ENCODE measurements around the gene BHMT2. TPM values are rescaled to one million over a fixed set of nuclear protein-coding genes. Genes with fewer than 3 reads are reported as not detected.

BHMT2 gene
- total RNA-seq, 2 experiments from 2014 or later: not detected

DNA sequence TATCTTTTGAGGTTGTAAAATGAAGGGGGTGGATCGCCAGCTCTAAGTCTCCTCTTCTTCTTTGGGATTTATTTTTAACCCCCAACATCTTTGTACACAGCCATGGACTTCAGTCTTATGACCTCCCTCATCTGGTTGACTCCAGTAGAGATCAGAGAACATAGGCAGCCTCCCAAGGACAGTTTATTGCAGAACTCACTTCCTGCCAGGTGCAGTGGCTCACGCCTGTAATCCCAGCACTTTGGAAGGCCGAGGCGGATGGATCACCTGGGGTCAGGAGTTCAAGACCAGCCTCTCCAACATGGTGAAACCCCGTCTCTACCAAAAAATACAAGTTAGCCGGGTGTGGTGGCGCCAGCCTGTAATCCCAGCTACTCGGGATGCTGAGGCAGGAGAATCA lies 39.2 kb downstream of the BHMT2 start:
- CTCF ChIA-PET: interaction anchor here (0.6 to 5.5 kb wide), 5 partner anchors 10 to 1194 kb away, joined by 3 to 73 read pairs (median 3); no protein-coding TSS in a partner anchor
- H3K27ac Mint-ChIP-seq: no peak overlapping the region
- intact Hi-C loops (cut with micrococcal nuclease): no loop called here

DNA sequence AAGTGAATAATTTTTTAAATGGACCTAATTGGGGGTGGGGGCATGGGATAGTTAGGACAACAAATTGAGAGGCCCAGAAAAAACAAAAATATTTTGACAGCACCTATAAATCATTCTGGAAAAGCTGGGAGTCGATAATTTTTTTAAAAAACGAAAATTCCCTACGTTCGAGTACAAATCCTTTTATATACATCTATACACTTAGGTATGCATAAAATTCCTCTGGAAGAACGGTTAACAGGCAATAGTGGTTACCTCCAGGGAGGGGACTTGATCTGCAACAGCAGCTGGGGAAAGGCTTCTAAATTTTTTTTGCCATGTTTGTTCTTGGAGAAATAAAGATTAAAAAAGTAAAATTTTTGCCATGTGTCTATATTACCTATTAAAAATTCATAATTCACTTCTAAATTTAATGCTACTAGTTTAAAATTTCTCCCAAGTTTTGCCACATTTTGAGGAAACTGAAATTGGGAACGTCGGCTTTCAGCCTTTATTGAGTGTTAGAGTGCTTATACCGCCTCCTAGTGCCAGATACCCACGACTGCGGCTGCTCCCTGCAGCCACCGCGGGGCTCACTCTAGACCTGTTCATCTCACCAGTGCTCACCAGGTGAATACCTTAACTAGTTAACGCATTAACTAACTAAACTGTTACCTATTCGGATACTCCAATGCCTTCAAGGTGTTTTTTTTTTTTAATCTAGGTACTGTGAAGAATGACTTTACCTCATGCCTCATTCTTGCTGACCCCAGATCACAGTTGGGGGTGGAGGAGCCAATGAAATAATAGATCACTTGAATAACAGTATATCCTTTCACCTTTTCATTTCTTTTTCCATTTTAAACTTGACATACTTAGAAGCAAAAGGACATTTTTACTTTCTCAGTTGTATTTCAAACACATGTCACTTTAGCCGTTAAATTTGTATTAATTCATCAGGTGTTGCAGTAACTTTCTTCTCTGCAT lies 40.2 kb downstream of the BHMT2 start:
- Mint-ChIP-seq H3K36me3 (ENCODE audit: low read depth) (no peaks in the 10 kb centered on the region), H3K9me3 (no peaks in the 10 kb centered on the region), H3K4me3 (no peak overlapping the region), H3K4me1 (ENCODE audit: low read depth) (peaks cover 4% of the 10 kb centered on the region), H3K27ac (no peak overlapping the region), H3K27me3 (ENCODE audit: low read depth) (peaks cover 46% of the 10 kb centered on the region)
- intact Hi-C loops (cut with micrococcal nuclease): loop anchor here (1.0 to 5.0 kb wide), 4 partner anchors 23 to 223 kb away; no protein-coding TSS in a partner anchor
- CTCF ChIA-PET: interaction anchor here (1.1 to 5.5 kb wide), 2 partner anchors 9 to 86 kb away, joined by 3 to 73 read pairs; no protein-coding TSS in a partner anchor
- peak; percentile 63 for DNase-seq

More for the DNA sequence above, 39.2 kb downstream of the BHMT2 start:
- Mint-ChIP-seq H3K27me3 (ENCODE audit: low read depth) (peaks cover 46% of the 10 kb centered on the region), H3K4me1 (ENCODE audit: low read depth) (peaks cover 4% of the 10 kb centered on the region), H3K4me3 (no peak overlapping the region), H3K9me3 (no peaks in the 10 kb centered on the region), H3K36me3 (ENCODE audit: low read depth) (no peaks in the 10 kb centered on the region)
- no peak for DNase-seq

DNA sequence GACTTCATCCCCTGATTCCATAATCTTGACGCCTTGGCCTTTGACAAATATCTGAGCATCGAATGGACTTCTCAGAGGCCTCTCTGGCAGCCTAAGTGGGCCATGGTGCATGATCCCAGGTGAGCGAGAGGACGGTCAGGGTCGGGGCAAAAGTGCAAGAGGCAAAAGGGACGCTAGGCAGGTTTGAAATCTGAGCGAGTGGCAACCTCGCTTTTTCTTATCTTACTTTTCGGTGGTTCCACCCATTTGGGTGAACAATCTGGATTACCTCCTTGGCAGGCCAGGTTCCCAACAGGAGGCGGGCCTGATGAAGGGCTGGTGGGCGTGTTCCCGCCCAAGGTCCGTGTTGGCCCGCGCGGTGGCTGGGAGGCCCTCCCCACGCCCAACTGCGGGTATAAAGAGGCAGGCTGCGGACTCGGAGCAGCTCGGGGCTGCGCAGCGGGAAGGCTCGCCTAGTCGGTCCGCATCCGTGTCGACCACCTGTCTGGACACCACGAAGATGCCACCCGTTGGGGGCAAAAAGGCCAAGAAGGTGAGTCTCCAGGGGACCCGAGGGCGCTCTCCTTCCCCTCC lies 41.9 kb downstream of the BHMT2 start, which contains the start of gene BHMT:
Gene BHMT (plus strand): TSS at position 423 of the 573 bp plus-strand sequence. CDS start 77 bp downstream, at position 500.
- H3K4me3 Mint-ChIP-seq: no peak within 1 kb of the TSS
- no peaks in the 10 kb centered on the region for H3K9me3 Mint-ChIP-seq
- H3K27ac Mint-ChIP-seq: no peak within 1 kb of the TSS
- intact Hi-C loops (cut with micrococcal nuclease): loop anchor here (2.0 to 5.0 kb wide), 2 partner anchors 21 to 224 kb away; no protein-coding TSS in a partner anchor
- no peak for DNase-seq
- CTCF ChIA-PET: no interaction called here
- H3K27me3 Mint-ChIP-seq (ENCODE audit: low read depth): peaks cover 44% of the 10 kb centered on the region
- H3K4me1 Mint-ChIP-seq (ENCODE audit: low read depth): peaks cover 4% of the 10 kb centered on the region
- H3K36me3 Mint-ChIP-seq (ENCODE audit: low read depth): no peaks in the 10 kb centered on the region

DNA sequence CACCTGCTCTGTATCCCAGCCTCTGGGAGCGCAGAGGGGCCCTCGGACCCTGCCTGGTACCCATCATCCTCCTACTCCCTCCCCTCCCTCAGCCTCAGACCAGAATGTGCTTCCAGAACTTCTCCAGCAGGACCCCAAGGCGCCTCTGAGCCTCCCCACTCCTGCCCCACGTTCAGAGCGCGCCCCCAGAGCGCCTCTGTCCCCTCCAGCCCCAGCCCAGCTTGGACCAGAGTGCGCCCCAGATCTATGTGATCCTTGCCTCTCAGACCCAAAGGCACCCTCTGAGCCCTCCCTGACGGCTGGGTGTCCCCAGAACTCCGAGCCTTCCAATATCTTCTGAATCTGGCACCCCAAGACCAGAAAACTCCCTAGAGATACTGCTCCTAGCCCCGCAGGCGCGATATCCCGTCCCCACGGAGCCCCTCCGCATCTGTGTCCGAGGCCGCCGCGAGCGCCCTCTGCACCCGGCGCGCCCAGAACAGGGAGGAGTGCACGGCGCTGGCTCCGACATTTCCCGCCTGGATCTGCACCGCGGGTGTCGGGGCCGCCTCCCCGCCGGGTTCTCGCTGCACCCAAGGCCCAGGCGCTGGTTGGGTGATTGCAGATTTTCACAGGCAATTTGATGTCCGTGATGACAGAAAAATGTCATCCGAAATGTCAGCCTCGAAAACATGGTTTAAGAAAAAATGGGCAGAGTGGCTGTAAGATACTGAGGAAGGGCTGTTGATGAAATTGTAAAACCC lies 42.6 kb downstream of the BHMT2 start:
- H3K27me3 Mint-ChIP-seq (ENCODE audit: low read depth): peaks cover 41% of the 10 kb centered on the region
- CTCF ChIA-PET: interaction anchor here (0.5 kb wide), 1 partner anchor 776 kb away, joined by 4 read pairs; no protein-coding TSS in a partner anchor

DNA sequence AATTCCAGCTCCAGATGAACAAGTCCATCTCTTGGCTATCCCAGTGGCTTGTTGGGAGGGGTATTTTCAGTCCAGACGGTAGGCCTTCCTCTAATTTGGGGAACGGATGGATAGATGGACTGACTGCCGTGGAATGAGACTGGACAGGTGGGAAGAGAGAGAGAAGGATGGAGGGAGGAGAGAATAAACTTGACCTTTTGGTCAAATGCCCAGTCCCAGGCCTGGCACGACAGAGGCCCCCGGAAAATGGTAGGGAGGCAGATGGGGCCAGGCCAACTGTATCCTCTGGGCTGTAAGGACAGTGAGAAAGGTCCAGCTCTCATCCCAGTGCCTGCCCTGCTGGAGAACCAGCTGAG lies 43.1 kb downstream of the BHMT2 start:
- no peaks in the 10 kb centered on the region for H3K9me3 Mint-ChIP-seq
- DNase-seq: no peak
- H3K27ac Mint-ChIP-seq: no peak overlapping the region
- peaks cover 38% of the 10 kb centered on the region for H3K27me3 Mint-ChIP-seq (ENCODE audit: low read depth)
- CTCF ChIA-PET: interaction anchor here (0.5 to 1.4 kb wide), 3 partner anchors 20 to 777 kb away, joined by 3 to 5 read pairs (median 4); no protein-coding TSS in a partner anchor
- no peak overlapping the region for H3K4me3 Mint-ChIP-seq
- H3K4me1 Mint-ChIP-seq (ENCODE audit: low read depth): peaks cover 4% of the 10 kb centered on the region
- intact Hi-C loops (cut with micrococcal nuclease): loop anchor here (5.0 kb wide), 1 partner anchor 225 kb away; no protein-coding TSS in a partner anchor
- no peaks in the 10 kb centered on the region for H3K36me3 Mint-ChIP-seq (ENCODE audit: low read depth)

More for the DNA sequence above, 42.6 kb downstream of the BHMT2 start:
- Mint-ChIP-seq H3K4me3 (no peak overlapping the region), H3K36me3 (ENCODE audit: low read depth) (no peaks in the 10 kb centered on the region), H3K27ac (no peak overlapping the region), H3K9me3 (no peaks in the 10 kb centered on the region), H3K4me1 (ENCODE audit: low read depth) (peaks cover 4% of the 10 kb centered on the region)
- no peak for DNase-seq
- intact Hi-C loops (cut with micrococcal nuclease): loop anchor here (2.0 to 5.0 kb wide), 2 partner anchors 21 to 225 kb away; no protein-coding TSS in a partner anchor

DNA sequence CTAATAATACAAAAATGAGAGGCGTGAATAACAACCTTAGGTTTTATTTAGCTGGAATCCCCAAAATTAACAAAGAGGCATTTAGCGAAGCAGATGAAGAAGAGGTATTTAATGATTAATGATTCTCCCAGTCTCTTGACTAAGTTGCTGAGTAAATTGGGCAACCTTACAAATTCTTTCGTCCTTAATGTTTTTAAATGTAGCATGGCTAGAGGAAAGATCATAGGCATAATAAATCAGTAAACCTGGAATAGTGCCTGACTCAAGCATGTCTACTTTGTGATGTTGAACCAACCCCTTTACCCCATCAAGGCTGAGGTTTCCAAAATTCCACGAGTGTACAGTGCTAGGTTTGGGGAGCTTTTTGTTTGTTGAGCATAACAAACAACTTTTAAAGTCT lies 49.9 kb downstream of the BHMT2 start:
- Mint-ChIP-seq H3K36me3 (ENCODE audit: low read depth) (no peaks in the 10 kb centered on the region), H3K4me1 (ENCODE audit: low read depth) (no peaks in the 10 kb centered on the region), H3K27me3 (ENCODE audit: low read depth) (peaks cover 9% of the 10 kb centered on the region), H3K4me3 (no peak overlapping the region), H3K9me3 (no peaks in the 10 kb centered on the region), H3K27ac (no peak overlapping the region)
- CTCF ChIA-PET: interaction anchor here (1.0 to 3.3 kb wide), 3 partner anchors 13 to 94 kb away, joined by 4 to 19 read pairs (median 4); no protein-coding TSS in a partner anchor
- intact Hi-C loops (cut with micrococcal nuclease): no loop called here
- no peak for DNase-seq

DNA sequence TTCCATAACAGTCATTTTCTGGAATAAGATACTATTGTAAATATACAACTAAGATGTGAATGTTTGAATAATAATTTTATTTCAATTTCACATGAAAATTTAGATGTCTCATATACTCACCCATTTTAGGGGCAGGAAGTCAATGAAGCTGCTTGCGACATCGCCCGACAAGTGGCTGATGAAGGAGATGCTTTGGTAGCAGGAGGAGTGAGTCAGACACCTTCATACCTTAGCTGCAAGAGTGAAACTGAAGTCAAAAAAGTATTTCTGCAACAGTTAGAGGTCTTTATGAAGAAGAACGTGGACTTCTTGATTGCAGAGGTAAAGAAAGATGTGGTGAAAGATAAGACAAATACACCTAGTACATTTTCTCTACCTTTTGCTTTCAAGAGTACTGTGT lies 50.7 kb downstream of the BHMT2 start:
- no peaks in the 10 kb centered on the region for H3K4me1 Mint-ChIP-seq (ENCODE audit: low read depth)
- H3K36me3 Mint-ChIP-seq (ENCODE audit: low read depth): no peaks in the 10 kb centered on the region
- DNase-seq: peak; percentile 30
- peaks cover 5% of the 10 kb centered on the region for H3K27me3 Mint-ChIP-seq (ENCODE audit: low read depth)
- intact Hi-C loops (cut with micrococcal nuclease): no loop called here
- CTCF ChIA-PET: interaction anchor here (0.7 to 1.2 kb wide), 2 partner anchors 93 to 1188 kb away, joined by 4 to 6 read pairs; no protein-coding TSS in a partner anchor
- no peak overlapping the region for H3K4me3 Mint-ChIP-seq
- no peaks in the 10 kb centered on the region for H3K9me3 Mint-ChIP-seq
- no peak overlapping the region for H3K27ac Mint-ChIP-seq

DNA sequence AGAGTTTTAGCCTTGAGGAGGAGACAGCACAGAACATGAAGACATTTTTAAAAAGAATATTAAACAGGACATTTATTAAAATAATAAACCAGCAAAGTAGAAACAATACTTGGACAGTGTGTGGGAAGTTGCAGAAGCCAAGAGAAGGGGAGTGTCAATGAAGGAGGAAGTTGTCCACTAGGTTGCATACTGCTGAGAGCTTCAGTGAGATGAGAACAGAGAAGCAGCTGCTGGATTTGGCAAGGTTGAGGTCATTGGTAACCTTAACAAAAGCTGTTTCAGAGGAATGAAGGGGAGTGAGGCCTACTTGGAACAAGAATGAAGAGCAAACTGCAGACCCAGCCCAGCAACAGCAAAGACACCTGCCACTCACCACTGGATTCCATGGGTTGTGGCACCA lies 53.4 kb downstream of the BHMT2 start:
- no peaks in the 10 kb centered on the region for H3K4me1 Mint-ChIP-seq (ENCODE audit: low read depth)
- H3K4me3 Mint-ChIP-seq: no peak overlapping the region
- DNase-seq: no peak
- no peaks in the 10 kb centered on the region for H3K36me3 Mint-ChIP-seq (ENCODE audit: low read depth)
- intact Hi-C loops (cut with micrococcal nuclease): no loop called here
- CTCF ChIA-PET: interaction anchor here (0.7 to 0.8 kb wide), 2 partner anchors 10 to 98 kb away, joined by 4 read pairs; no protein-coding TSS in a partner anchor
- peaks cover 3% of the 10 kb centered on the region for H3K27me3 Mint-ChIP-seq (ENCODE audit: low read depth)
- H3K9me3 Mint-ChIP-seq: no peaks in the 10 kb centered on the region
- H3K27ac Mint-ChIP-seq: no peak overlapping the region

DNA sequence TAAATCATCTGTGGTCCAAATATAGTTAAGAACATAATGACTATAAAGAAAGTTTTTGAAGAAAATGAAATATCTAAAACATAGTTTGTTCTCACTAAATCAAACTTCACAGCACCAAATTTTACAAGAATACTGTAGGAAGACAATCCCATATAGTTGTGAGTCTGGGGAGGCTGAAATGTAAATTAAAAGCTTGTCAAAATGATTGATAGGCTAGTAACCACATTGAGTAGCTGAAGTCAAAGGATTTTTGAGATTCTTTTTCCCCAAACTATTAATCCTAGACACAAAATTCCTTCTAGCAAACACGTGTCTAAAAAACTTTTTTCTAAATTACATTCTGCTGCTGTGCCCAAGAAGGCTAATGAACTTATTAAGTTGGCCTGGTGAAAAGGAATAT lies 55.0 kb downstream of the BHMT2 start:
- DNase-seq: no peak
- intact Hi-C loops (cut with micrococcal nuclease): no loop called here
- Mint-ChIP-seq H3K27me3 (ENCODE audit: low read depth) (peaks cover 3% of the 10 kb centered on the region), H3K36me3 (ENCODE audit: low read depth) (no peaks in the 10 kb centered on the region), H3K9me3 (no peaks in the 10 kb centered on the region), H3K4me1 (ENCODE audit: low read depth) (no peaks in the 10 kb centered on the region), H3K27ac (no peak overlapping the region), H3K4me3 (no peak overlapping the region)
- CTCF ChIA-PET: interaction anchor here (0.6 to 11.8 kb wide), 4 partner anchors 9 to 1689 kb away, joined by 3 to 312 read pairs (median 4); no protein-coding TSS in a partner anchor

DNA sequence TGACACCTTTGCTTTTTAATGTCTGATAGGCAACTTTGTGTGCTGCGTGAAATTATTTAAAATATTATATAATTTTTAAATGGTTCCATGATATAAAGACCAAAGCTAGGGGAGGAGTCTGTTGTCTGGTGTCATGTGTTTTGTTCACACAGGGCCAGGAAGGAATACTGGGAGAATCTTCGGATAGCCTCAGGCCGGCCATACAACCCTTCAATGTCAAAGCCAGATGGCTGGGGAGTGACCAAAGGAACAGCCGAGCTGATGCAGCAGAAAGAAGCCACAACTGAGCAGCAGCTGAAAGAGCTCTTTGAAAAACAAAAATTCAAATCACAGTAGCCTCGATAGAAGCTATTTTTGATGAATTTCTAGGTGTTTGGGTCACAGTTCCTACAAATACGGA lies 61.2 kb downstream of the BHMT2 start:
- intact Hi-C loops (cut with micrococcal nuclease): loop anchor here (5.0 kb wide), 2 partner anchors 243 to 808 kb away; no protein-coding TSS in a partner anchor

DNA sequence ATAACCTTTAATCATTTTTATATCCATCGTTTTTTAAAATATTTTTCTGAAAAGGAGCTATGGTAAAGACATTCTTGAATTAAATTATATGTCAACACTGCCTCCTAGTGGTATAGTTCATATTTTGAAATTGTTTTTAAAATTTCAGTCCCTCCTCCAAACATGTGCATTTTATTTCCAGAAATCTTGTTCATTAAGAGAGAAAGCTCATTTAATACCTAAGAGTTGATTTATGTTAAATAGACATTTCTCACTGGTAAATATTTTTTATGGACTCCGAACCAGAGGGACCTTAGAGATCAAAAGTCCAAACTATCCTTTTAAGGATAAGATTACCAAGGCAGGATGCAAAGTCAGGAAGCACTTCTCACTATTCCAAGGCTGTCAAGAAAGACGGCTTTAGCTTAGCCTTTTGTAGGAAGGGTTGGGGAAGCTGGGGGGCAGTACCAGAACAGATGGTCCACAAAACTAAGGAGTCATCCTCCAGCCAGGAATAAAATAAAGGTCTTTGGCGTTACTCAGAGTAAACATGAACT lies 63.6 kb downstream of the BHMT2 start:
- Mint-ChIP-seq H3K27ac (peak overlapping the region; percentile 42), H3K4me3 (peak overlapping the region; percentile 67), H3K36me3 (ENCODE audit: low read depth) (no peaks in the 10 kb centered on the region), H3K4me1 (ENCODE audit: low read depth) (peaks cover 12% of the 10 kb centered on the region), H3K27me3 (ENCODE audit: low read depth) (peaks cover 4% of the 10 kb centered on the region), H3K9me3 (no peaks in the 10 kb centered on the region)
- CTCF ChIA-PET: interaction anchor here (0.5 to 11.8 kb wide), 52 partner anchors 8 to 1889 kb away, joined by 3 to 312 read pairs (median 4); partner anchors contain the start of genes ARSB and HOMER1
- intact Hi-C loops (cut with micrococcal nuclease): loop anchor here (1.0 to 5.0 kb wide), 11 partner anchors 22 to 950 kb away; partner anchors contain the start of gene BHMT
- DNase-seq: no peak

More for the DNA sequence above, 61.2 kb downstream of the BHMT2 start:
- no peaks in the 10 kb centered on the region for H3K9me3 Mint-ChIP-seq
- no peaks in the 10 kb centered on the region for H3K36me3 Mint-ChIP-seq (ENCODE audit: low read depth)
- H3K4me3 Mint-ChIP-seq: no peak overlapping the region
- H3K27ac Mint-ChIP-seq: no peak overlapping the region
- DNase-seq: no peak
- peaks cover 4% of the 10 kb centered on the region for H3K27me3 Mint-ChIP-seq (ENCODE audit: low read depth)
- peaks cover 12% of the 10 kb centered on the region for H3K4me1 Mint-ChIP-seq (ENCODE audit: low read depth)
- CTCF ChIA-PET: interaction anchor here (1.0 to 11.8 kb wide), 3 partner anchors 104 to 334 kb away, joined by 3 to 312 read pairs (median 95); no protein-coding TSS in a partner anchor
